NCI-H2196 treated with DMSO at 0.1 percent for 48 hours (cell line): ENCODE measurements around the gene ING4.

Source experiments
- DNase-seq: peaks from one replicate; lab custom pipeline; 2025; ENCODE audit not compliant: unreplicated experiment; lab: John Stamatoyannopoulos, UW

The ING4 gene

DNA sequence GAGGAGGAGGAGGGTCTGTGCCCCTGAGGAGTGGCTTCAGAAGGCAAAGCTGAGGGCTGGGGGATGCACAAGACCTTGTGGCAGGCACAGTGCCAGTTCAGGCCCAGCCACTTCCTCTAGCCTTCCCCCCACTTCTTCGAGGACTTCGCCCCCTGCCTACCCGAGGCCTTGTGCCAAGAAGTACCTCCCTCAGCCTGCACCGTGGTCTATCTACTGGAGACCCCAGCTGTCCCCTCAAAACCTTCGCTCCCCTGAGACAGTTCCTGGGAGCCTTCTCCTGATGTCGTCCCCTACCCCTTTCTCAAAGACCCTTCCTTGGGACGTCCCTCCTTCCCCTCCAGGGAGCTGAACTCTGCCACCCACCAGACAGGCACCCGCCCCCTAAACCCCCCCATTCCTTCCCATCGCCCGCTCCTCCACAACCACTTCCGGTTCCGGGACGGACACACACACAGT, 25.7 kb upstream of the ING4 start:
- DNase-seq: no peak

DNA sequence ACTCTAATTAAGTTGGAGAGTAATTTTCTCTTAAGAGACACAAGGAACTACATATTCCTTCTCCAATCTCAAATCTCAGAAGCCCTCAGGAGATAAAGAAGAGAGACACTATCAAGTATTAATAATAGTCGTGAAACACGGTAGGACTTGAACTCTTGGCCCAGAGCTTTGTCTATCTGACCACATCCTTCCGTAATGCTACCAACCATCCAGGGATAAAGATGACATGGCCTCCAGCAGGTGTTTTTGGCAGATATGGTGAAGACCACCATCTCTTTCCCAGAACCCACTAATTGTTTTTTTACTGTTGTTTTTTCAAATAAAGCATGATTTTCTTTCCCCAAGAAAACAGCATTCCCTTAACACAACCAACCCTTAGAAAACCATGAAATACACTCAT, 22.9 kb upstream of the ING4 start:
- no peak for DNase-seq

DNA sequence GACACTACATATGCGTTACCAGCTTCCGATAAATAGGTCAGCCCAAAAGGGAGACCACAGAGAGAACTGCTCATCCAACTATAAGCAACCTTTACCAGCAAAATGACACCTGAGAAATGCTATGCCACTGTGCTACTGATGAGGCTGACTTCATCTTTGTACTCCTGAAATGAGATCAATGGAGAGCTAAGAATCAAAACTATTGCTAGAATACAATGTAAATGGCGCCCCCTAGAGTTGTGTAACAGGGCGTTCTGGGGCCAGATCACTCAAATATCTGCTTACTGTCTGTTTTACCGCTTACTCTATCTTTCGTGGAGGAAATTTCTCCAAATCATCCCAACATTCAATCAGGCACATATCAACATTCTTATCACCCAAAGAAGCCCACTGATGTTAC, 21.7 kb upstream of the ING4 start:
- no peak for DNase-seq

DNA sequence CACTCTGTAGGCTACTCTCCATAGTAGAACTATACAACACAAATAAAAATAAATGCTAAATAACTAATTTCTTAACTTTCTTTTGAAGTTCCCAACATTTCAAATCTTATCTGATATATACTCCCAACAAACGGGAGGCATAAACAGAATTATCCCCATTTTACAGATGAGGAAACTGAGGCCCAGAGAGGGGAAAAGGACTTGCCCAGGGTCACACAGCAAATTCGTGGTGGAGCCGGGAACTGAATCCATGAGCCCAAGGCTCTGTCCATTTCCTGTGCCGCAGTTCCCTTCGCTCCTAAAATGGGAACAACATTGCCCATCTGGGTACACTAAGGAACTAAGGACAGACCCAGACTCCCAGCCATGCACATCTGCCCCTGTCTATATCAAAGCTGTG, 14.0 kb upstream of the ING4 start:
- no peak for DNase-seq

DNA sequence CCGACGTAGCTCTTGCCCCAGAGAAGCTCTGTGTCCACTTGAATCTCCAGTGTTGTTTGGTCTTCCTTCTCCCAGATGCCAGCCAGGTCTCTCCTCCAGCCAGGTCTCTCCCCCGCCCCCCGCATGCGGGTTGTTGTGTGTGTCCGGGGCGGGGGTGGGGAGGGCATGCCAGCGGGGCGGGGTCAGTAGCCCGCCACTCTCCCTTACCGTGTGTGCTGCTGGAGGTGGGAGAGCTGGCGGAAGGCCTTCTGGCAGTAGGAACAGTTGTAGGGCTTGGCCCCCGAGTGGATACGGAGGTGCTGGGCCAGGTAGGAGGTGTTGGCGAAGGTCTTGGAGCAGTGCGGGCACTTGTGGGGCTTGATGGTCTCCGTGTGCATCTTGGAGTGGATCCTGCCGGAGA, 9.2 kb upstream of the ING4 start:
- DNase-seq: no peak

DNA sequence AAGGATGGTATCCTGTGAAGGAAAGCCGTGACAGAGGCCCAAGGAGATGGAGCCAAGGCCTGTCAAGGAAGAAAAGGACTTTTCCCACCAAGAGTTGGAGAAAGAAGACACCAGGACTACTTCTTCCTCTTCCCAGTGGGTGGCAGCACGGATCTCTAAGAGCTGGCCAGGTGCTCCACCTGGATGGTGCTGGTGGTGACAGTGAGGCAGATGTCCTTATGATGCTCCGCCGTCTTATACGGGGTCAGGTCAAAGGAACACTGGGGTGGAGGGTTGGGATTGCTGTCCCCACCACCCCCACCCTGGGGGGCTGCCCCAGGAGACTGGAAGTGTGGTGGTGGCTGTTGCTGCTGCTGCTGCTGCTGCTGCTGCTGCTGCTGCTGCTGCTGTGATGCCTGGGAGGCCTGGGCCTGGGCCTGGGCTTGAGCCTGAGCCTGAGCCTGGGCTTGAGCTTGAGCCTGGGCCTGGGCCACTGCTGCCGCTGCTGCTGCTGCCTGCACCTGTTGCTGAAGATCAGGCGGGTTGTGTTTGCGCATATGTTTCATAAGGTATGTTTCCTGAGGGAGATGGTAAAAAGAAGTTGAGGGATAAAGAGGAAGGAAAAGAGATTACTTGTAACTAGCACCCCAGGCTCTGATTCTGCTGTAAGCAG, 4.8 kb upstream of the ING4 start:
- no peak for DNase-seq

DNA sequence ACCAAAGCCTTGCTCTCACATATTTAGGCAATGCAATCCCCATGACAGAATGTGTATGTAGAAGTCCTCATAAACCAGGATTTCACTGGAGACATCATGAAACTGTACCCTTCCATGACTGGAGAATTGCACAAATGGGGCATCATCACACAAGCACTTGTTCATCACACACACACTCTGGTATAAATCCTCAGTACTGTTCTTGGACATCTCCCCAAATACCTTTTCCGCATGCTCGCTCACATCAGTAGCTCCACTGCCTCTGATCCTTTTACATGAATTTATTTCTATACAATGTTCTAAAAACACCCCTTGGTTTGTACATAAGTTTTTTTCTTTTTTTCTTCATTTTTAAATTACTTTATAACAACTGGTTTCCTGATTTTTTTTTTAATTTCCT, 3.3 kb upstream of the ING4 start:
- no peak for DNase-seq

DNA sequence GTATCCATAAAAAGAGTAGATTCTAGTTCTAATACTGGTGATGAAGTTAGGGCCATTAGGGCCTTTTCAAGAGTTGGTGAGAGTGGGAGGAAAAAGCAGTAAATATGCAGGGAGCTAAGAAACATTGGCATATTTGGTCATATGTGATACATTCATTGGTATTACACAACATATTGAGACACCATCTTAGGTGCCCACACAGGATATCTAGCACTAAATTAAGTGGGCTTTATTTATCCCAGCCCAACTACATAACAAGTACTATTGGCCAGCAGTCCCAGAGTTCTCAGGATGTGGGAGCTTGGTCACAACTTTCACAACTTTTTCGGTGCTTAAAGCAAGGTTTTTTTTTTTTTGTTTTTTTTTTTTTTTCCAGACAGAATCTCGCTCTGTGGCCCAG, 2.0 kb upstream of the ING4 start:
- DNase-seq: no peak

DNA sequence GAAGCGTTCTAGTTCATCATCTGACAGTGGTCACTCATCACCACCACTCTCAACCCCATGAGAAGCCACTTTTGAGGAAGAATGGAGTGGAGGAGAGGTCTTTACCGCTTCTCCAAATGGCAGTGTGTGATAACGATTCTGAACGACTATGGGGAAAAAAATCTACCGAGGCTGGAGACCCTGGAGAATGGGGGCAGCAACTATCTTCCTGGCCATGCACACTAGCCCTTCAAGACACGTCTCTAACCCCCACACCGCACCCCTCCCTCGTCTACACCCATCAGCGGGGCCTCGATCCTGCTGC, 365 bp downstream of the ING4 start:
- DNase-seq: no peak

DNA sequence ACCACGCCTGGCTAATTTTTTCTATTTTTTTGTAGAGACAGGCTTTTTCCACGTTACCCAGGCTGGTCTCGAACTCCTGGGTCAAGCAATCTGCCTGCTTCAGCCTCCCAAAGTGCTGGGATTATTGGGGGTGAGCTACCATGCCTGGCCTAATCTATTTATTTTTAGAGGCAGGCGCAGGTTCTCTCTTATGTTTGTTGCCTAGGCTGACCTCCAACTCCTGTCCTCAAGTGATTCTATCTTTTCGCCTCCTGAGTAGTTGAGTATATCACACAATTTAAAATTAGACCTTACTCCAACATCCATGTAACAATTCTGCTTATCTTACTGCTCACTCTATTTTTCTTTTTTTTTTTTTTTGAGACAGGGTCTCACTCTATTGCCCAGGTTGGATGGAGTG, 8.9 kb downstream of the ING4 start:
- no peak for DNase-seq

DNA sequence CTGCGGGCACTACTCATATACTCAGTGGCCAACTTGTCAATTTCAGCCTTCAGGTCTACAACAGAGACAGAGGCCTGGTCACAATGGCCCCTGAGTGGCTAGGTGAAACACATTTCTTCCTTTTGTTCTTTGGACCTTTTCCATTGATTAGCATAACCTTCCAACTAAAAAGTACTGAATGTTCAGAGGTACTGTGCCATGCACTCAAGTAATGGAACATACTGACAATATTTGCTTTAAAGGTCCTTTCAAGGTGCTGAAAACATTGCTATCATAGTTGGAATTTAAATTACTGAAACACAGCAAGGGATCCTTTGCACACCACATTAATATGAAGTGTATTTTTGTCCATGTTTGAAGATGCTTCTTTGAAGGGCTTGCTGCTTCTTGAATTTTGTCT, 9.6 kb downstream of the ING4 start:
- DNase-seq: no peak

DNA sequence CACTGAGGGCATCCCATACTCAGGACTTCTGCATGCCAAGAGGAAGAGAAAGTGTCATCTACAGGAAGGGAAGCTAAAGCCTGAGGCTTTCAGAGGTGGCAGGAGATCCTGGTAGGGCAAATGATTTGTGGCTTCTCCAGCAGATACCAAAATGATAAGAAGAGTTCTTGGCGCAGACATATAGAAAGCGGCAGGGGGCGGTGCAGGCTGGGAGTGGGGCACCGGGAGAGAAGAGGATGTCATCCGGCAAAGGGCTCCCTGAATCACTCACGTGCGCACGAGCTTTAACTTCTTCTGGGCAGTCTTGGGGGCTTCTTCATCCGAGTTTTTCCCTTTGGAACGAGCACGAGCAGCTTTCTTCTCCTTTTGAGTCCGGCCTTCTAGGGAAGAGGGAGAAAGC, 10.5 kb downstream of the ING4 start:
- no peak for DNase-seq

DNA sequence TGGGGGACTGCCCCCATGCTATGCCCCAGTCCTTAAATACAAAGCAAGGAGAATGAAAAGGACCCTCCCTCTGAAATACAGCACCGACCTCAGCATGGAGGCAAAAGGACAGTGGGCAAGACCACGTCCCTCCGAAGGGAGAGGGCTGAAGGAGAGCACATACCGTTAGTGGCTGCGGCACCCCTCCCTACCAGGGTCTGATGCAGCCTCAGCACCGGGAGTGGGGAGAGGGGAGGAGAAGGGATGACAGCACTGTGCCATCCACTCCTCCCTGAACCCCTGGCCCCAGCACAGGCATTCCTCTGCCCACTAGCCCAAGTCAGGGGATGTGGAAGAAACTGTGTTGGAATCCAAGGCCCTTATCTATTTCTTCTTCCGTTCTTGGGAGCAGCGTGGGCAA, 12.1 kb downstream of the ING4 start:
- no peak for DNase-seq

DNA sequence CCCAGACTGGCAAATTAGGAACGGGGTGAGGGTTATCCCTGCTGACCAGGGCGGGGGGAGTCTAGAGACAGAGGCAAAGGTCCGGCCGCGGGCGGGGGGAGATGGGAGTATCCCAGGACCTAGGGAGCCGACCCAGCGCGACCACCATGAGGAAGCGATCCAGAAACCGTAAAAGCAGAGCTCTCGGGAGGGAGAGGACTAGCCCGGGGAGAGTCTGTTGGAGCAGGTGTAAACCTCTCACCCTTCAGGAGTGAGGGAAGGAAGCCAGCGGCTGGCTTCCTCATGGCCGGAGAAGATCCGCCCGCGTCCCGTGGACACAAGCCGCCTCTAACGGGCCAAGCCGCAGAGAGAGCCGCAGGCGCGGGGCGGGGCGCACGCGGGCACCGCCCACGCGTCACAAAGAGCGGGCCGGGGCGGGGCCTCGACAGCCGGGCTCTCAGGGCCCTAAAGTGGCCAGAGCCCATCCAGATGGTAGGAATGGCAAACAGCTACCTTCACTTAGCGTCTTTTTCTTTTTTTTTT, 15.8 kb downstream of the ING4 start, which contains the start of gene ACRBP:
Gene ACRBP (minus strand): TSS at position 350 of the 522 bp plus-strand sequence. CDS start 66 bp downstream, at position 284.
- DNase-seq: no peak

DNA sequence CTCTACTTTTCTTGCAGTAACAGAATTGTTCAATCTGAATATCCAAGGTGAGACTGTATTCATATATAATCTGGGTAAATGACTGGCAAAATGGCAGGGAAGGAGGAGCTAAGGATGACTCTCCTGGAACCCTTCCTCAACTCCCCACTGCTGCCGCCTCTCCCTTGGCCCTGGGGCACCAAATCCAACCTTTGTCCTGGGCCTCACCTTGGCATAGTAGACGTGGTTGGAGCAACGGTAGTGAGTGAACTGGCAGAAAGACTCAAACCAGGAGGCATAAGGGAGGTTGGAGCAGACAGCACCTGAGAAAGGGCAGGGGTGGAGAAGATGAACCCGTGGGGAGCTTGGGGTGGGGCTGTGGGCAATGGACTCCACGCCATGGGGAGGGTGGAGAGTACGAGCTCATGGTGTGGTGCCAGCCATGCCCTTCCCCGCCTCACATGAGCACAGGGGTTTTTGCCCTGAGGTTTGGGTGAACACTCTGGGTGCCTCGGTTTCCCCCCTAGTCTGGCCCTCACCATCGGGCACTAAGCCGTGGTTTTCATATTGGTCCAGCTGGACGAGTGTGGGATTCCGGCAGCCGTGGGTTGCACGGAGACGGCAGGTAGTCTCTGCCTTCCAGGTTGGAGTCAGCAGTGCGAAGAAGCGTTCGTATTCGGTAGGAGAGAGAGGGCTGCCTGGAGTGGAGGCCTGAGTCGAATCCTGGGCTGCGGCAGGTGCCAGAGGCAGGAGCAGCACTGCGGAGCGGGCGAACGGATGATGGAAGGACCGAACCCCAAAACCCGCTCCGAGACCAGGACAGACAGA, 16.4 kb downstream of the ING4 start:
- DNase-seq: no peak

DNA sequence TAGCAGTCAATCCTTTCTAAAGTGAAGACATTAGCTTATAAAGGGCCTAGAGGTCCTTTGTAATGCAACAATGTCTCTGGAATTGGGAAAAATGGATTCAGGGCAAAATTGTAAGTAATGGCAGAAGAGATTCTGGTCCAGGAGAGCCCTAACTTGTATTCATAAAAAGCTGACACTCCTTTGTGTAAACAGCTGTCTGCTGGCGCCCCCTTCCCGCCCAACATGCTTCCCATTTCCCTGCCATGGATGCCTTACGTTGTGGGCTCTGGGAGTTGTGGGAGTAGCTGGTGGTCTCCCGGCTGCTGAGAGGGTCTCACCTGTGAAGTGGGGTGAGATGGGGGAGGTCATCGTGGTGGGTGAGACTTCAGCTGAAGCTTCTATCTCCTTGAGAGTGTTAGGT, 18.0 kb downstream of the ING4 start:
- DNase-seq: no peak

DNA sequence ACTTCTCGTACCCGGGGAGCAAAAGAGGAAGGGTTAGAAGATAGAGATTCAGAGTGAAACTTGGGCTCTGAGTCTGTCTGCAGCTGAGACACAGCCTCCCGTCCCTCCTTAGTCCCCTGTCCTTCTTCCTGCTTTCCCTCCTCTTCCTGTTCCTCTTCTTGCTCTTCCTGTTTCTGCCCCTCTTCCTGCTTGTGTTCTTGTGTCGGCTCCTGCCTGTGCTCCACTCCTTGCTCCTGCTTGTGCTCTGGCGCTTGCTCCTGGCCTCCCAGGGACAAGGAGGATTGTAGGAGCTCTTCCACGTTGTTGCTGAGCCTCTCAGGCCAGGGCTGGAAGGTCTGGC, 18.7 kb downstream of the ING4 start:
- no peak for DNase-seq

DNA sequence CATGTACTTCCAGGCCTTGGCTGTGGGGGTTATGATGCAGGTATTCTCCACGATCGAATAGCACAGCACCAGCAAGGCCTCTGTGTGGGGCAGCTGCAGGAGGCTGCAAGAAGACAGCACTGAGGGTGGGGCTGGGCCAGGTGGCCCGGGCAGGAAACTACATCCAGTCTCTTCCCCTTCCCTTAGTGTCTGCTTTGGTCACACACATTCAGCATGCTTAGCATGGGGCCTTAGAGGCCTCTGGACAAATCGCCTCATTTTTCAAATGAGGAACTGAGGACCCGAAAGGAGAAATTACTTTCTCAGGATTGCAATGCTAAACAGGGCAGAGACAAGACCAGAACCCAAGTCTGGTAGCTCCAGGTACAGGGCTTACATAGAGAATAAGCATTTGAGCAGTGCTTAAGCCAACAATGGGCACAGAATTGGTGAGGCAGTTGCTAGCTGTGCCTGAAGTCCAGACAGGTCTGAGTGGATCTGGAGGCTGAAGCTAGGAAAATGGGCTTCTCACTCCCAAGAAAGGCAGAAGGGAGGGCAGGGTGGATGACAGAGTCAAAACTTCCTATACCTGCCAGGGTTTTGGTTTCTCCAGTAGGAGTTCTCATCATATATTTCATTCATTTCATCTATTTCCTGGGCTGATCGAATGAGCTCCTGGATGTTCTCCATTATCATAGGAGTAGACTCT, 19.2 kb downstream of the ING4 start:
- DNase-seq: no peak

DNA sequence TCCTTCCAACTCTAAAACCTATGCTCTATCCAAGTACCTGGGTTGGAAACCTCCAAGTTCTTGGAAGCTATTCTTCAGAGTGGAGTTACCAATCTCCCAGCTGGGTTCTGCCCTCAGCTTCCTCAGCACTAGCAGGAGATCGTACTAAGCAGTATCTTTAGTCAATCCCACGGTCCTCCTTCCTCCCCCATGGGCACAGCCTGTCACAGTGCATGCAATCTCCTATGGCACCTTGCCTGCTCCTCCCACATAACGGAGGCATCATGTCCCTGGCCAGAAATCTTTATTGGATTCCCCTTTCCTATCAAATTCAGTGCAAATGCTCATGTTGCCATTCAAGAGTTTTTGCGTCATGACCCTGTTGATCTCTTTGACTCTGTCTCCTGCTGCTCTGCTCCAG, 21.8 kb downstream of the ING4 start:
- no peak for DNase-seq

DNA sequence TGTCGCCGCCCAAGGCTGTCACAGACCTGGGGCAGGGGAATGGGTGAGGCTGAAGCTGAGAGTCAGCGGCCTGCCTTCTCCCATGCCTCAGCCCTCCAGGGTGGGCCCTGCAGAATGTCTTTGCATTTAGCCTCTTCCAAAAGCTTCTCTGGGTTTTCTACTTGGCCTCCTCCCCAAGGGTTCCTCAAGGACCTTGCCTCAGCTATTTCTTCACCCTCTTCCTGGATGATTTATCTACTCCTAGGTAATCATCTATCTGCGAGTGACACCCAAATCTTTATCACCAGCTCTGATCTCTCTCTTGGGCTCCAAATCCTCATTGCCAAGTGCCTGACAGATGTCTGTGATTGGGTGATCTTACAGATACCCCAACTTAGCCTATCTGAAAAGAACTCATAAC, 22.4 kb downstream of the ING4 start:
- DNase-seq: no peak

DNA sequence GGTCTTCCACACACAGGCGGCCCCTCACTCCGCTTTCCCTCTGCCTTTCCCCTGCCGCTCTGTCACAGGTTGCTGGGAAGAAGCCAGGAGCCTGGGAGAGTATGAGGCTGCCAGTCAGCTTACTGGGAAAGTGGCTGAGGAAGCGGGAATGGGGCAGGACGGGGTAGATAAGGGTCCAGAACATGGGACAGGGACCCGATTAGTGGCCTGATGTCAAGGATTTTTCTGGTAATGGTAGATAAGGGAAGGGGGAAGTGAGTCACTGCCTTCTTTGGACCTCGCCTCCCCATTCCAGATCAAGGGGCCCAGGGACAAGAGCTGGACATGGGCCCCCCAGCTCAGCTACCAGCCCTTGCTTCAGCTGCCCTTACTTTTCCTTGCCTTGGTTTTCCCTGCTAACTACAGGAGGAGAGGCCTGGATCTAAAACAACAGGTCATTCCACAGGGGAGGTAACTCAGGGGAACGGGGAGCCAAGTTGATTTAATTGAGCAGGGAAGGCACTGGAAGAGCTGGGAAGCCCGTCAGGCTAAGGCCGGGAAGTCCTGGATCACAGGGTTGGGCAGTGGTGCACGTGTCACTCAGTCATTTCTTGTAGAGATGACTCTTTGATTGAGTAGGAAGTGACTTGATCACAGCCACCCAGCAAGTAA, 23.6 kb downstream of the ING4 start:
- no peak for DNase-seq

DNA sequence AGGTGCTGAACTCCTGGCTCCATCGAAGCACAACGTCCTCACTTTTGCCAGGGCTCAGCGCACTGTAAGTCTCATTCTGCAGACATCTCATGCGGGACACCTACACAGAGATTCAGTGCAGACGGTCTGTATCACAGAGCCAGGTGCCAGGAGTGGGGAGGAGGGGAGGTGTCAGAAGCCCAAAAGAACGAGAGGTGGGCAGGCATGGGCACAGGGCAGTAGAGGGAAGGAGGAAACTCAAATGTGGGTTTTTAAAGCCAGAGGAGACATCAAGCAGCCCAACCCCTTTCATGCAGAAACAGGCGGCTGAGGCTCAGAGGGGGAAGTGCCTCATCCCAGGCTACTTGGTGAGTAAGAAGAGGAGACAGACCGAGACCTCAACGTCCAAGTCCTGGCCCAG, 24.6 kb downstream of the ING4 start:
- DNase-seq: no peak
